GM12878 (cell line): ENCODE results near the gene AP4B1. TPM values are rescaled to one million over a fixed set of nuclear protein-coding genes. Genes with fewer than 3 reads are reported as not detected.

ENCODE experiments used
- ATF2 ChIP-seq: IDR thresholded peaks from 2 replicates; pipeline ENCODE4 v1.6.1; 2012; ENCODE audit warnings: low read length, inconsistent platforms
- CTCF ChIP-seq, 3 experiments: IDR thresholded peaks in 2 of 3; conservative IDR thresholded peaks in 1 of 3; 2 replicates each; pipeline ENCODE4 v1.5.1; 2011; ENCODE audit warnings: low read depth in 3 of 3, low read length in 3 of 3, mild to moderate bottlenecking in 3 of 3, control low read depth in 2 of 3, moderate library complexity in 2 of 3, inconsistent platforms in 1 of 3, mixed read lengths in 1 of 3; ENCODE audit not compliant: control insufficient read depth in 2 of 3, insufficient read depth in 1 of 3; ENCODE audit errors: extremely low read depth in 1 of 3
- ELK1 ChIP-seq: IDR thresholded peaks from 2 replicates; pipeline ENCODE4 v1.6.1; 2012; ENCODE audit warnings: low read depth, low read length, improper control_type of control experiment
- FOXK2 ChIP-seq: fragments of 450-650 bp; IDR thresholded peaks from 2 replicates; pipeline ENCODE4 v1.6.1; 2017; ENCODE audit warnings: mild to moderate bottlenecking, moderate library complexity
- FOXM1 ChIP-seq: IDR thresholded peaks from 2 replicates; pipeline ENCODE4 v1.6.1; 2012; ENCODE audit warnings: low read depth, mild to moderate bottlenecking, inconsistent platforms, low read length, moderate library complexity
- IKZF1 ChIP-seq: fragments of 450-650 bp; conservative IDR thresholded peaks from 2 replicates; pipeline ENCODE4 v1.6.1; 2017; ENCODE audit warnings: antibody characterized with exemption, mild to moderate bottlenecking
- LARP7 ChIP-seq: fragments of 450-650 bp; IDR thresholded peaks from 2 replicates; pipeline ENCODE4 v1.6.1; 2017; ENCODE audit warnings: mild to moderate bottlenecking
- NBN ChIP-seq: fragments of 450-650 bp; IDR thresholded peaks from 2 replicates; pipeline ENCODE4 v1.6.1; 2016
- PML ChIP-seq: IDR thresholded peaks from 2 replicates; pipeline ENCODE4 v1.6.1; 2012; ENCODE audit warnings: low read length, inconsistent platforms
- REST ChIP-seq: IDR thresholded peaks from 2 replicates; pipeline ENCODE4 v1.6.1; 2012; ENCODE audit warnings: mild to moderate bottlenecking, low read depth, low read length
- SKIL ChIP-seq: fragments of 450-650 bp; IDR thresholded peaks from 2 replicates; pipeline ENCODE4 v1.6.1; 2017; ENCODE audit warnings: mild to moderate bottlenecking, low read depth, inconsistent platforms; ENCODE audit not compliant: poor library complexity, severe bottlenecking
- SPI1 ChIP-seq: IDR thresholded peaks from 2 replicates; pipeline ENCODE4 v1.6.1; 2011; ENCODE audit warnings: low read depth, mild to moderate bottlenecking, low read length, moderate library complexity, borderline replicate concordance; ENCODE audit not compliant: insufficient read depth
- STAT3 ChIP-seq: IDR thresholded peaks from 2 replicates; pipeline ENCODE4 v1.6.1; 2011; ENCODE audit warnings: low read depth, low read length, improper control_type of control experiment
- TARDBP ChIP-seq: IDR thresholded peaks from 2 replicates; pipeline ENCODE4 v1.6.1; 2016; ENCODE audit warnings: borderline replicate concordance
- TCF7 ChIP-seq: IDR thresholded peaks from 2 replicates; pipeline ENCODE4 v1.6.1; 2014; ENCODE audit warnings: antibody characterized with exemption, borderline replicate concordance
- WRNIP1 ChIP-seq: IDR thresholded peaks from 2 replicates; pipeline ENCODE4 v1.6.1; 2011; ENCODE audit warnings: low read depth, low read length, improper control_type of control experiment, borderline replicate concordance
- YBX1 ChIP-seq: fragments of 450-650 bp; IDR thresholded peaks from 2 replicates; pipeline ENCODE4 v1.6.1; 2016; ENCODE audit warnings: antibody characterized with exemption
- ZBED1 ChIP-seq: IDR thresholded peaks from 2 replicates; pipeline ENCODE4 v1.6.1; 2016; ENCODE audit warnings: borderline replicate concordance
- ZNF384 ChIP-seq: IDR thresholded peaks from 2 replicates; pipeline ENCODE4 v1.6.1; 2012; ENCODE audit warnings: low read depth, mild to moderate bottlenecking, low read length, improper control_type of control experiment, borderline replicate concordance
- ZNF622 ChIP-seq: fragments of 450-650 bp; IDR thresholded peaks from 2 replicates; pipeline ENCODE4 v1.6.1; 2017; ENCODE audit warnings: mild to moderate bottlenecking, inconsistent platforms
- polyA plus RNA-seq, 11 experiments: library from polyadenylated mRNA; depleted of rRNA in 4 of 11; unstranded in 6 of 11; stranded (reverse) in 5 of 11; fragments of >200 nt; fragmentation: Nextera tagmentation in 4 of 11; fragmentation: Illumina TruSeq in 1 of 11; extraction: Ambion mirVana in 4 of 11; extraction: Trizol in 1 of 11; gene quantifications; 1 replicate in 1 of 11; 2 replicates in 10 of 11; pipeline versions ENCODE4 v1.2.1 to v1.2.3, GENCODE V29; 2011 to 2016; ENCODE audit warnings: inconsistent platforms in 2 of 11, missing spikeins in 2 of 11, low read depth in 1 of 11
- total RNA-seq, 4 experiments: library from RNA; depleted of rRNA in 3 of 4; stranded (reverse); fragments of >200 nt in 3 of 4; fragmentation: Illumina TruSeq in 1 of 4; extraction: Trizol in 1 of 4; gene quantifications; 2 replicates each; pipeline versions ENCODE4 v1.2.1 to v1.2.3, GENCODE V29; 2013 to 2021

The AP4B1 gene
- total and polyA plus RNA-seq, 10 of the 15 experiments (the other 5 are each of a cell fraction or from before 2014, with no cell fraction given) = 27.2 to 61.0 (median 33.0) TPM

GRCh38 chr1:113858418-113858817 is 46.2 kb downstream of the AP4B1 start (continued):
- TF ChIP-seq ELK1 (no peak), TCF7 (no peak), LARP7 (no peak), PML (no peak), WRNIP1 (no peak), STAT3 (no peak), FOXK2 (no peak), NBN (peak; percentile 67), YBX1 (no peak), ZBED1 (no peak), SPI1 (peak; percentile 90), TARDBP (no peak), ATF2 (0 out of 2 replicates have a peak, but pooled peaks have one; percentile 49), FOXM1 (no peak), CTCF (IDR thresholded peaks at IDR 0.05 in 2 of 3, conservative IDR thresholded peaks at IDR 0.05 in 1 of 3; ENCODE audit: control insufficient read depth in 2 of 3, extremely low read depth in 1 of 3, insufficient read depth in 1 of 3, low read depth in 3 of 3, low read length in 3 of 3) (0 out of 6 replicates have a peak, but pooled peaks of 1 of the 3 experiments have one; percentile 3), ZNF622 (no peak), SKIL (no peak), REST (no peak), IKZF1 (peak; percentile 85), ZNF384 (peak; percentile 94)
